Mesenchymal stem cell (in vitro differentiated cells and primary cell): ENCODE results near the gene CCDC136.

Experiments
- DNase-seq: peaks from one replicate; pipeline ENCODE4 v3.0.0-alpha.2; 2013
- H2AFZ ChIP-seq: one replicate; pipeline ENCODE4 v1.6.1; 2013; ENCODE audit warnings: low read depth, mild to moderate bottlenecking, control low read depth, inconsistent platforms, low read length, moderate library complexity
- H2AK5ac ChIP-seq: 2 replicates; pipeline ENCODE4 v1.6.1; 2013; ENCODE audit warnings: low read length, moderate library complexity, mild to moderate bottlenecking, inconsistent platforms; ENCODE audit not compliant: severe bottlenecking
- H2BK120ac ChIP-seq: one replicate; pipeline ENCODE4 v1.6.1; 2013; ENCODE audit warnings: low read depth, mild to moderate bottlenecking, inconsistent platforms, low read length, moderate library complexity
- H2BK12ac ChIP-seq, 2 experiments: one replicate each; pipeline ENCODE4 v1.6.1; 2013; ENCODE audit warnings: inconsistent platforms in 2 of 2, low read length in 2 of 2, mild to moderate bottlenecking in 2 of 2, moderate library complexity in 2 of 2, control low read depth in 1 of 2
- H2BK15ac ChIP-seq: one replicate; pipeline ENCODE4 v1.6.1; 2013; ENCODE audit warnings: mild to moderate bottlenecking, low read depth, inconsistent platforms; ENCODE audit not compliant: poor library complexity, severe bottlenecking
- H2BK5ac ChIP-seq: 2 replicates; pipeline ENCODE4 v1.6.1; 2013; ENCODE audit warnings: low read depth, mild to moderate bottlenecking, low read length, control low read depth, inconsistent platforms; ENCODE audit not compliant: poor library complexity, severe bottlenecking
- H3K14ac ChIP-seq, 2 experiments: one replicate each; pipeline ENCODE4 v1.6.1; 2013; ENCODE audit warnings: inconsistent platforms in 2 of 2, low read length in 2 of 2, control low read depth in 1 of 2, mild to moderate bottlenecking in 1 of 2, moderate library complexity in 1 of 2
- H3K18ac ChIP-seq, 2 experiments: one replicate each; pipeline ENCODE4 v1.6.1; 2013; ENCODE audit warnings: inconsistent platforms in 2 of 2, low read length in 2 of 2, control low read depth in 1 of 2, low read depth in 1 of 2, mild to moderate bottlenecking in 1 of 2
- H3K23ac ChIP-seq, 2 experiments: one replicate each; pipeline ENCODE4 v1.6.1; 2013; ENCODE audit warnings: inconsistent platforms in 2 of 2, low read length in 2 of 2, mild to moderate bottlenecking in 2 of 2, moderate library complexity in 2 of 2, control low read depth in 1 of 2
- H3K27ac ChIP-seq: 2 replicates; pipeline ENCODE4 v1.5.1; 2013; ENCODE audit warnings: mild to moderate bottlenecking, moderate library complexity, low read length, control low read depth, inconsistent platforms; ENCODE audit not compliant: poor library complexity, severe bottlenecking
- H3K27me3 ChIP-seq, 2 experiments: 2 replicates each; pipeline versions ENCODE4 v1.6.1 to v1.7.0; 2013; ENCODE audit warnings: low read length in 2 of 2, mild to moderate bottlenecking in 2 of 2, moderate library complexity in 2 of 2, control low read depth in 1 of 2, inconsistent platforms in 1 of 2; ENCODE audit not compliant: control insufficient read depth in 1 of 2, insufficient read depth in 1 of 2
- H3K36me3 ChIP-seq, 2 experiments: 2 replicates each; pipeline versions ENCODE4 v1.6.1 to v1.7.0; 2013; ENCODE audit warnings: low read length in 2 of 2, control low read depth in 1 of 2, inconsistent platforms in 1 of 2, low read depth in 1 of 2, mild to moderate bottlenecking in 1 of 2; ENCODE audit not compliant: insufficient read depth in 2 of 2, control insufficient read depth in 1 of 2
- H3K4ac ChIP-seq, 2 experiments: one replicate each; pipeline ENCODE4 v1.6.1; 2013; ENCODE audit warnings: inconsistent platforms in 2 of 2, low read length in 2 of 2, mild to moderate bottlenecking in 2 of 2, moderate library complexity in 2 of 2, control low read depth in 1 of 2, low read depth in 1 of 2
- H3K4me1 ChIP-seq: 2 replicates; pipeline ENCODE4 v1.6.1; 2013; ENCODE audit warnings: low read depth, low read length, control low read depth; ENCODE audit not compliant: control insufficient read depth, insufficient read depth
- H3K4me2 ChIP-seq: 2 replicates; pipeline ENCODE4 v1.6.1; 2013; ENCODE audit warnings: low read length, mild to moderate bottlenecking, inconsistent platforms; ENCODE audit not compliant: poor library complexity, severe bottlenecking
- H3K4me3 ChIP-seq, 2 experiments: 2 replicates each; pipeline versions ENCODE4 v1.5.1 to v1.7.0; 2013; ENCODE audit warnings: low read length in 2 of 2, mild to moderate bottlenecking in 2 of 2, control low read depth in 1 of 2, low read depth in 1 of 2; ENCODE audit not compliant: insufficient read depth in 1 of 2
- H3K79me1 ChIP-seq: replicated peaks from 2 replicates; pipeline ENCODE4 v1.6.1; 2013; ENCODE audit warnings: mild to moderate bottlenecking, control low read depth, low read length, inconsistent platforms; ENCODE audit not compliant: poor library complexity, severe bottlenecking
- H3K9ac ChIP-seq: 2 replicates; pipeline ENCODE4 v1.7.0; 2013; ENCODE audit warnings: mild to moderate bottlenecking, low read length, moderate library complexity
- H3K9me3 ChIP-seq: 2 replicates; pipeline ENCODE4 v1.7.0; 2013; ENCODE audit warnings: mild to moderate bottlenecking, low read length; ENCODE audit not compliant: control insufficient read depth
- H4K8ac ChIP-seq: one replicate; pipeline ENCODE4 v1.6.1; 2013; ENCODE audit warnings: inconsistent platforms, mild to moderate bottlenecking, low read length, moderate library complexity
- H4K91ac ChIP-seq: one replicate; pipeline ENCODE4 v1.6.1; 2013; ENCODE audit warnings: mild to moderate bottlenecking, low read length, inconsistent platforms
- WGBS: methylation state at CpG from one replicate; pipeline ENCODE4 v1.1.7; 2013; ENCODE audit warnings: mixed read lengths; 5-methylcytosine and 5-hydroxymethylcytosine counted together

CCDC136 gene

GRCh38 chr7:128835231-128835751, 43.5 kb downstream of the CCDC136 start:
- no peak overlapping the region for H4K91ac ChIP-seq
- H2AK5ac ChIP-seq: no peak overlapping the region
- H3K4me1 ChIP-seq: peaks cover 38% of the 10 kb centered on the region
- no peak overlapping the region for H3K18ac ChIP-seq
- no peak overlapping the region for H2BK120ac ChIP-seq
- H2BK5ac ChIP-seq: no peak overlapping the region
- 96% methylated on average over 13 of the region's 16 CpGs for WGBS
- no peak overlapping the region for H3K4me2 ChIP-seq
- H3K9ac ChIP-seq: no peak overlapping the region
- H3K27me3 ChIP-seq: no peaks in the 10 kb centered on the region
- no peaks in the 10 kb centered on the region for H3K9me3 ChIP-seq
- peaks cover 53 to 54% of the 10 kb centered on the region in 2 experiments for H3K36me3 ChIP-seq
- H2AFZ ChIP-seq: no peak overlapping the region
- peaks cover 35% of the 10 kb centered on the region for H3K79me1 ChIP-seq
- no peak overlapping the region for H3K4ac ChIP-seq
- no peak overlapping the region for H3K27ac ChIP-seq
- H3K4me3 ChIP-seq: no peak overlapping the region
- H2BK12ac ChIP-seq: no peak overlapping the region
- DNase-seq: no peak
- H3K23ac ChIP-seq: no peak overlapping the region
- H3K14ac ChIP-seq: no peak overlapping the region
- H4K8ac ChIP-seq: no peak overlapping the region
- H2BK15ac ChIP-seq: no peak overlapping the region

- Histone ChIP-seq H2AFZ (no peak overlapping the region), H2BK12ac (no peak overlapping the region), H3K79me1 (peaks cover 35% of the 10 kb centered on the region), H3K9me3 (no peaks in the 10 kb centered on the region), H2AK5ac (no peak overlapping the region), H2BK120ac (no peak overlapping the region), H4K91ac (no peak overlapping the region), H2BK15ac (no peak overlapping the region), H3K9ac (peak overlapping the region; percentile 76), H3K27me3 (no peaks in the 10 kb centered on the region), H2BK5ac (no peak overlapping the region), H3K23ac (no peak overlapping the region), H3K27ac (no peak overlapping the region), H3K36me3 (peaks cover 60 to 62% of the 10 kb centered on the region in 2 experiments), H3K14ac (no peak overlapping the region), H3K4me1 (peaks cover 36% of the 10 kb centered on the region), H3K18ac (no peak overlapping the region), H3K4ac (no peak overlapping the region), H4K8ac (no peak overlapping the region), H3K4me2 (no peak overlapping the region), H3K4me3 (no peak overlapping the region)
- no peak for DNase-seq
- WGBS: 88% methylated on average over 14 of the region's 14 CpGs
These were observed 44.2 kb downstream of the CCDC136 start for GRCh38 chr7:128835790-128836641.

- Histone ChIP-seq H2BK5ac (no peak overlapping the region), H3K23ac (no peak overlapping the region), H2AK5ac (no peak overlapping the region), H4K8ac (no peak overlapping the region), H3K4ac (no peak overlapping the region), H3K27me3 (no peaks in the 10 kb centered on the region), H3K4me2 (no peak overlapping the region), H4K91ac (no peak overlapping the region), H3K36me3 (peaks cover 68% of the 10 kb centered on the region in 2 experiments), H3K79me1 (peaks cover 35% of the 10 kb centered on the region), H2BK15ac (no peak overlapping the region), H3K14ac (no peak overlapping the region), H3K9ac (peak overlapping the region; percentile 76), H3K4me1 (peaks cover 30% of the 10 kb centered on the region), H3K4me3 (no peak overlapping the region), H3K9me3 (no peaks in the 10 kb centered on the region), H3K27ac (no peak overlapping the region), H2AFZ (no peak overlapping the region), H2BK120ac (no peak overlapping the region), H2BK12ac (no peak overlapping the region), H3K18ac (no peak overlapping the region)
- WGBS: 93% methylated on average over 9 of the region's 14 CpGs
- DNase-seq: no peak
These were observed 45.1 kb downstream of the CCDC136 start for GRCh38 chr7:128836729-128837348.

GRCh38 chr7:128837521-128837921, 45.8 kb downstream of the CCDC136 start:
- no peak overlapping the region for H3K14ac ChIP-seq
- H3K9me3 ChIP-seq: no peaks in the 10 kb centered on the region
- WGBS: 98% methylated on average over 16 of the region's 16 CpGs
- H3K18ac ChIP-seq: no peak overlapping the region
- no peaks in the 10 kb centered on the region for H3K27me3 ChIP-seq
- no peak overlapping the region for H4K8ac ChIP-seq
- peaks cover 23% of the 10 kb centered on the region for H3K4me1 ChIP-seq
- no peak overlapping the region for H4K91ac ChIP-seq
- no peak overlapping the region for H2BK15ac ChIP-seq
- H2AK5ac ChIP-seq: no peak overlapping the region
- no peak overlapping the region for H3K23ac ChIP-seq
- H3K27ac ChIP-seq: no peak overlapping the region
- DNase-seq: no peak
- H3K36me3 ChIP-seq: peaks cover 73 to 75% of the 10 kb centered on the region in 2 experiments
- no peak overlapping the region for H2BK5ac ChIP-seq
- no peak overlapping the region for H3K9ac ChIP-seq
- no peak overlapping the region for H3K4me3 ChIP-seq
- H2BK120ac ChIP-seq: no peak overlapping the region
- H3K4me2 ChIP-seq: no peak overlapping the region
- H2AFZ ChIP-seq: no peak overlapping the region
- no peak overlapping the region for H2BK12ac ChIP-seq
- peaks cover 40% of the 10 kb centered on the region for H3K79me1 ChIP-seq
- H3K4ac ChIP-seq: no peak overlapping the region
